CD14-positive monocyte (primary cell): ENCODE data around the gene ID1. TPM values are rescaled to one million over a fixed set of nuclear protein-coding genes. Genes with fewer than 3 reads are reported as not detected.

ENCODE experiments used
- DNase-seq, 3 donors: peaks; one replicate each; pipeline ENCODE4 v3.0.0-alpha.2; 2011 to 2022
- H2AFZ ChIP-seq: 2 replicates; pipeline ENCODE4 v1.6.0; 2012; ENCODE audit warnings: mild to moderate bottlenecking, low read depth, low read length, inconsistent platforms; ENCODE audit not compliant: insufficient read depth, poor library complexity, severe bottlenecking
- H3K27ac ChIP-seq, 2 donors: 1 replicate in 1 of 2; 2 replicates in 1 of 2; pipeline ENCODE4 v1.5.1; 2012 to 2013; ENCODE audit warnings: low read length in 2 of 2, control low read depth in 1 of 2, inconsistent platforms in 1 of 2, low read depth in 1 of 2, mild to moderate bottlenecking in 1 of 2
- H3K27me3 ChIP-seq, 2 donors: one replicate each; pipeline versions ENCODE4 v1.6.0 to v1.6.1; 2011 to 2013; ENCODE audit warnings: low read length in 2 of 2; ENCODE audit not compliant: control insufficient read depth in 2 of 2, insufficient read depth in 2 of 2
- H3K36me3 ChIP-seq, 2 donors: replicated peaks in 1 of 2; 1 replicate in 1 of 2; 2 replicates in 1 of 2; pipeline versions ENCODE4 v1.5.1 to v1.6.1; 2012 to 2013; ENCODE audit warnings: low read length in 2 of 2, control low read depth in 1 of 2, inconsistent platforms in 1 of 2, mild to moderate bottlenecking in 1 of 2; ENCODE audit not compliant: insufficient read depth in 2 of 2, control insufficient read depth in 1 of 2
- H3K4me1 ChIP-seq, 2 donors: 1 replicate in 1 of 2; 2 replicates in 1 of 2; pipeline versions ENCODE4 v1.5.1 to v1.6.1; 2012 to 2013; ENCODE audit warnings: low read length in 2 of 2, control low read depth in 1 of 2, inconsistent platforms in 1 of 2, mild to moderate bottlenecking in 1 of 2, moderate library complexity in 1 of 2; ENCODE audit not compliant: insufficient read depth in 2 of 2, control insufficient read depth in 1 of 2
- H3K4me2 ChIP-seq: replicated peaks from 2 replicates; pipeline ENCODE3; 2012; ENCODE audit warnings: low read length, moderate library complexity, mild to moderate bottlenecking; ENCODE audit not compliant: poor library complexity, severe bottlenecking; ENCODE audit errors: extremely low read depth
- H3K4me3 ChIP-seq, 3 experiments: fragments of 200-600 bp in 1 of 3; sonication (generic) in 1 of 3; replicated peaks in 1 of 3; 1 replicate in 2 of 3; 2 replicates in 1 of 3; pipeline ENCODE4 v1.5.1; 2011 to 2013; ENCODE audit warnings: low read length in 3 of 3, mild to moderate bottlenecking in 3 of 3, control low read depth in 2 of 3, low read depth in 2 of 3, inconsistent platforms in 1 of 3, moderate library complexity in 1 of 3
- H3K79me2 ChIP-seq: 2 replicates; pipeline ENCODE4 v1.6.0; 2012; ENCODE audit warnings: mild to moderate bottlenecking, control low read depth, inconsistent platforms, low read length, moderate library complexity; ENCODE audit not compliant: insufficient read depth
- H3K9ac ChIP-seq: 2 replicates; pipeline ENCODE4 v1.6.0; 2017; ENCODE audit warnings: low read length, mild to moderate bottlenecking; ENCODE audit not compliant: insufficient read depth, poor library complexity, severe bottlenecking
- H3K9me3 ChIP-seq, 2 donors: replicated peaks in 1 of 2; 1 replicate in 1 of 2; 2 replicates in 1 of 2; pipeline versions ENCODE4 v1.5.1 to v1.6.1; 2012 to 2013; ENCODE audit warnings: low read length in 2 of 2, control low read depth in 1 of 2; ENCODE audit not compliant: control insufficient read depth in 1 of 2, insufficient read depth in 1 of 2
- H4K20me1 ChIP-seq: 2 replicates; pipeline ENCODE4 v1.6.0; 2012; ENCODE audit warnings: mild to moderate bottlenecking, low read length, control low read depth, moderate library complexity; ENCODE audit not compliant: insufficient read depth
- H3K27ac Mint-ChIP-seq, 7 donors: one replicate each; pipeline ENCODE4 v1.8.0; 2020; ENCODE audit warnings: mild to moderate bottlenecking in 7 of 7, mixed read lengths in 7 of 7, moderate library complexity in 6 of 7, inconsistent platforms in 2 of 7
- H3K27me3 Mint-ChIP-seq, 3 donors: one replicate each; pipeline ENCODE4 v1.8.0; 2021 to 2022; ENCODE audit warnings: low read depth in 3 of 3, mild to moderate bottlenecking in 3 of 3, mixed read lengths in 3 of 3, moderate library complexity in 3 of 3, inconsistent platforms in 1 of 3
- H3K36me3 Mint-ChIP-seq, 2 donors: one replicate each; pipeline ENCODE4 v1.8.0; 2020; ENCODE audit warnings: mixed read lengths in 2 of 2, inconsistent platforms in 1 of 2, mild to moderate bottlenecking in 1 of 2
- H3K4me1 Mint-ChIP-seq: one replicate; pipeline ENCODE4 v1.8.0; 2020; ENCODE audit warnings: mild to moderate bottlenecking, mixed read lengths
- H3K4me3 Mint-ChIP-seq, 2 donors: one replicate each; pipeline ENCODE4 v1.8.0; 2020; ENCODE audit warnings: mild to moderate bottlenecking in 2 of 2, mixed read lengths in 2 of 2, moderate library complexity in 1 of 2
- H3K9me3 Mint-ChIP-seq, 7 donors: one replicate each; pipeline ENCODE4 v1.8.0; 2020 to 2022; ENCODE audit warnings: mixed read lengths in 7 of 7, mild to moderate bottlenecking in 6 of 7, moderate library complexity in 6 of 7, inconsistent platforms in 2 of 7
- CTCF ChIP-seq: fragments of 200-600 bp; IDR thresholded peaks from one replicate; pipeline ENCODE4 v1.8.0; 2022; ENCODE audit warnings: antibody characterized with exemption, mild to moderate bottlenecking
- WGBS: methylation state at CpG from one replicate; pipeline ENCODE4 v1.1.5; 2013; ENCODE audit warnings: missing lambda C conversion rate; ENCODE audit not compliant: insufficient coverage; 5-methylcytosine and 5-hydroxymethylcytosine counted together
- intact Hi-C, 2 donors: fragments of 100-400 bp; cut with micrococcal nuclease; formaldehyde crosslinking; loops; one replicate each; pipeline versions ENCODE4 v1.15.0 to v1.15.1; 2023
- polyA plus RNA-seq, 3 donors: library from polyadenylated mRNA; depleted of rRNA in 1 of 3; unstranded in 2 of 3; stranded (reverse) in 1 of 3; fragments of 300-500 nt in 2 of 3; fragments of >200 nt in 1 of 3; fragmentation: Illumina TruSeq in 2 of 3; gene quantifications; 1 replicate in 2 of 3; 2 replicates in 1 of 3; pipeline ENCODE4 v1.2.3, GENCODE V29; 2012 to 2021

Gene ID1
- polyA plus RNA-seq, 3 donors = 3.9 to 129 (median 12.5) TPM

GRCh38 chr20:31615416-31615815 is 10.3 kb downstream of the ID1 start:
- Mint-ChIP-seq H3K9me3 (peaks cover 0 to under 1% (median 0%) of the 10 kb centered on the region in 7 donors), H3K36me3 (peaks cover 0 to 3% of the 10 kb centered on the region in 2 donors), H3K27me3 (peaks cover 0 to 6% (median 0%) of the 10 kb centered on the region in 3 donors), H3K4me1 (peaks cover 38% of the 10 kb centered on the region), H3K27ac (no peak overlapping the region), H3K4me3 (no peak overlapping the region)
- peaks cover 40 to 46% of the 10 kb centered on the region in 2 donors for H3K4me1 ChIP-seq
- H2AFZ ChIP-seq = no peak overlapping the region
- H3K9ac ChIP-seq = no peak overlapping the region
- H3K4me2 ChIP-seq = no peak overlapping the region
- no peaks in the 10 kb centered on the region for H3K27me3 ChIP-seq
- no peak overlapping the region for H3K27ac ChIP-seq
- no peak for TF ChIP-seq CTCF
- H3K79me2 ChIP-seq = no peaks in the 10 kb centered on the region
- no peak overlapping the region for H3K4me3 ChIP-seq
- H4K20me1 ChIP-seq = no peaks in the 10 kb centered on the region
- no peaks in the 10 kb centered on the region for H3K36me3 ChIP-seq
- no peaks in the 10 kb centered on the region for H3K9me3 ChIP-seq
- intact Hi-C loops = no loop called here
- DNase-seq = no peak
- WGBS = no CpG with 5 or more reads among the region's 8 CpGs

GRCh38 chr20:31617432-31618104 is 12.5 kb downstream of the ID1 start:
- Histone ChIP-seq H3K27me3 (no peaks in the 10 kb centered on the region), H3K4me1 (peaks cover 19 to 24% of the 10 kb centered on the region in 2 donors), H3K27ac (peak overlapping the region; percentile 54 to 67), H3K79me2 (no peaks in the 10 kb centered on the region), H2AFZ (peak overlapping the region; percentile 49), H3K9me3 (no peaks in the 10 kb centered on the region), H3K36me3 (no peaks in the 10 kb centered on the region), H3K4me2 (peak overlapping the region; percentile 47), H3K9ac (no peak overlapping the region), H3K4me3 (peak overlapping the region in 1 of 3 experiments; percentile 42), H4K20me1 (no peaks in the 10 kb centered on the region)
- 0% methylated on average over 3 of the region's 6 CpGs for WGBS
- Mint-ChIP-seq H3K27ac (peak overlapping the region; percentile 71 to 94 (median 85)), H3K9me3 (no peaks in the 10 kb centered on the region), H3K4me1 (peaks cover 28% of the 10 kb centered on the region), H3K4me3 (peak overlapping the region; percentile 30 to 63), H3K36me3 (peaks cover 0 to 3% of the 10 kb centered on the region in 2 donors), H3K27me3 (peaks cover 0 to 6% (median 0%) of the 10 kb centered on the region in 3 donors)
- intact Hi-C loops = no loop called here
- DNase-seq = peak; percentile 62 to 75 (median 72)
- TF ChIP-seq CTCF = no peak
